ENCODE data around the gene PCSK6.

GRCh38 chr15:101501703-101502373 is 12.3 kb upstream of the PCSK6 start:
- TF ChIP-seq POLR2A (IDR thresholded peaks at IDR 0.05) (no peak), CTCF (IDR thresholded peaks at IDR 0.05) (peak; percentile 19 to 33 (median 32))

Measured in sigmoid colon (tissue), 3 donors.